Transverse colon (tissue), 4 donors: ENCODE data around the gene ALDOB.

ENCODE experiments used
- CTCF ChIP-seq, 5 experiments: fragments of 200-600 bp in 3 of 5; fragments of 450-650 bp in 2 of 5; sonication (generic) in 3 of 5; IDR thresholded peaks; 1 replicate in 2 of 5; 2 replicates in 3 of 5; pipeline ENCODE4 v1.5.1; 2016 to 2017; ENCODE audit warnings: antibody characterized with exemption in 5 of 5, inconsistent platforms in 3 of 5, mild to moderate bottlenecking in 2 of 5, moderate library complexity in 1 of 5
- POLR2A ChIP-seq: fragments of 450-650 bp; IDR thresholded peaks from one replicate; pipeline ENCODE4 v1.6.1; 2016; ENCODE audit warnings: antibody characterized with exemption, mild to moderate bottlenecking, moderate library complexity
- POLR2AphosphoS5 ChIP-seq, 3 donors: sonication (generic); formaldehyde crosslinking; IDR thresholded peaks; one replicate each; pipeline ENCODE4 v1.6.1; 2016; ENCODE audit warnings: antibody characterized with exemption in 3 of 3

DNA sequence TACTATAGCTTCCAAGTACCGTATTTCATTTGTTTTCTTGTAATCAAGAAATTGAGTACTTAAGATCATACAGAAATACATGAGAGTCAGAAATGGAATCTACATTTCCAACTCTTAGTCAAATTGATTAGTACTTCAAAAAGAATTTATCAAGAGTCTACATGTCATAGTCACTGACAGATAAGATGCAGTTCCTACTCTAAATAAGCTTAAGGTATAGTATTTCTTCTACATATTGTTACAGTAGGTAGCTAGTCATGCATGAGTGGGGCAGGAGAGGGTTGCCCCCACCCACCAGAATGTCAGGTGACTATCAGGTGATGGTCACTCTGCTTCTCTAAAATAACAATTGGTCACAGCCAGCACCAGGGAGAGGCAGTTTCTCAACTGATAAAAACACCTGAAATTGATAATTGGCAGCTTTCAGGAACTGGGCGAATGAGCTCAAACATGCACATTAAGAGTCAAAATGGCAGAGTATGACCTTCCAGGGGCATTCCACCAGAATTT lies 53.7 kb downstream of the ALDOB start:
- TF ChIP-seq CTCF (IDR thresholded peaks at IDR 0.05) = no peak
- no peak for TF ChIP-seq POLR2A
- no peak for TF ChIP-seq POLR2AphosphoS5 (IDR thresholded peaks at IDR 0.05)
